Measurements from ENCODE around the gene GRXCR1.

GRXCR1 gene

GRCh38 chr4:42928582-42928981 lies 36.1 kb downstream of the GRXCR1 start:
- FAIRE-seq: no peak

- FAIRE-seq: no peak
Measured at GRCh38 chr4:42942216-42942615, 49.7 kb downstream of the GRXCR1 start.

- no peak for FAIRE-seq
Measured at GRCh38 chr4:42945874-42946273, 53.4 kb downstream of the GRXCR1 start.

- no peak for FAIRE-seq
Measured at GRCh38 chr4:42953321-42953720, 60.8 kb downstream of the GRXCR1 start.

GRCh38 chr4:42954963-42955669 lies 62.6 kb downstream of the GRXCR1 start:
- FAIRE-seq: no peak

- no peak for FAIRE-seq
Measured at GRCh38 chr4:42955746-42956505, 63.4 kb downstream of the GRXCR1 start.

- no peak for FAIRE-seq
Measured at GRCh38 chr4:42965326-42965725, 72.8 kb downstream of the GRXCR1 start.

GRCh38 chr4:42985976-42986375 lies 93.5 kb downstream of the GRXCR1 start:
- no peak for FAIRE-seq

GRCh38 chr4:42995343-42995944 lies 102.9 kb downstream of the GRXCR1 start:
- FAIRE-seq: peak; percentile 87

GRCh38 chr4:43008793-43009192 lies 116.3 kb downstream of the GRXCR1 start:
- no peak for FAIRE-seq

- no peak for FAIRE-seq
Measured at GRCh38 chr4:43014256-43014655, 121.7 kb downstream of the GRXCR1 start.

- no peak for FAIRE-seq
Measured at GRCh38 chr4:43041632-43042031, 149.1 kb downstream of the GRXCR1 start.

GRCh38 chr4:43047058-43047457 lies 154.5 kb downstream of the GRXCR1 start:
- no peak for FAIRE-seq

GRCh38 chr4:43048570-43048969 lies 156.1 kb downstream of the GRXCR1 start:
- FAIRE-seq: no peak

- FAIRE-seq: no peak
Measured at GRCh38 chr4:43049326-43049725, 156.8 kb downstream of the GRXCR1 start.

GRCh38 chr4:43066415-43066814 lies 173.9 kb downstream of the GRXCR1 start:
- FAIRE-seq: no peak

- no peak for FAIRE-seq
Measured at GRCh38 chr4:43071069-43071468, 178.6 kb downstream of the GRXCR1 start.
